Activated CD4-positive, alpha-beta T cell treated with anti-CD3 and anti-CD28 coated beads, Interleukin-2, Interleukin-4, amounts not matched to agents 100 ng/mL and 50 ng/mL, durations not matched to agents 16 hours and 8 hours (primary cell): ENCODE data around the gene TRAPPC2.
"Not testable (repeated sequence)": the region's sequence is repeated elsewhere in the genome, so short reads cannot be mapped to it uniquely, and the experiment has no call there.

ENCODE experiments used
- DNase-seq: peaks from one replicate; pipeline ENCODE4 v3.0.0-alpha.2; 2020; ENCODE audit warnings: low spot score

Gene TRAPPC2

DNA sequence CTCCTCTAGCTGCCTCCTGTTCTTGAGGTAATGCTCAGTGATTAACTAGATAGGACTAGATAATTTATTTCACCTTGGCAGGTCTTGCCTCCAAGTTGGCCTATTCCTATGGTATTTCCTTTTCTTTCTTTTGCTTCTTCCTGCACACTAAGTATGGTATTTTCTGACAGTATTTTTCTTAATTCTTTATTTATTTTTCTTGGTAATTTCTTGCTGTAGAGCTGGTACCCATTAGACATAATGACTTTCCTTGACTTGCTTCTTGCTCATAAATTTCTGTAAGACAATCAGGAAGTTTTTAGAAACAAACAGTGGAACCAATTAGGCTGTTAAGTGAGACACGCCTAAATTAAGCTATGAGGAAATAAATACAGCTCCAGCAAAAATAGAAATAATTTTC is 36.0 kb downstream of the TRAPPC2 start:
- DNase-seq, result no peak

DNA sequence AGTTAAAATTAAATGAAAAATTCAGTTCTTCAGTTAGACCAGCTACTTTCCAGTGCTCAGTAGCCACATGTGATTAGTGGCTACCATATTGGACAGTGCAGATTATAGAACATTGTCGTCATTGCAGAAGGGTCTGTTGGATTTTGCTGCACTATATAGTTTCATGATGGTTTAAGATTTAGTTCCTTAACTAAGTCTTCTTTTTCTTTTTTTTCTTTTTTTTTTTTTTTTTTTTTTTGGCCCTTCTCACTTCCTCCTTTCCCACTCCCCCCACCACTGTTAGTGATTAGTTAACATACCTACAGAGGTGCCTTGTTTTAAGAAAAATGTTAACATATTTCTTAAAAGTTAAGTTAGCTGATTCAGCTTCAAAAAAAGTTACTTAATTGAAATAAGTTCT is 36.4 kb downstream of the TRAPPC2 start:
- DNase-seq, result no peak

DNA sequence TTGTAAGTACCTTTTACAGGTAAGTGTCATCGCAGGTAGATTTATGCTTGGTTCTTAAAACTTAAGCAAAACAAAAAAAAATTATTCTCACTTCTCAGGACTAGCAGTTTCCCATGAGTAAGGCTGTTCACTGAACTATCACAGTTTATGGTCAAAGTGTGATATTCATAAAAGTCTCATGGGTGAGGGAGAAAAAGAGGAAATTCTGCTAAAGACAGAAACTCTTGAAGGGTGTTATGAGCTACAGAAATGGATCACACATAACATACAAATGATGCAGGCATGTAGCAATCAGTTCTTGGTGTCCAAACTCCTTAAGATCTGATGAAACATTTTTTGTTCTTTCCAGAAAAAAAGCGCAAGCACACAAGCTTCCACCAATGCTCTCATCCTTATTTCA is 37.0 kb downstream of the TRAPPC2 start:
- DNase-seq, result no peak

DNA sequence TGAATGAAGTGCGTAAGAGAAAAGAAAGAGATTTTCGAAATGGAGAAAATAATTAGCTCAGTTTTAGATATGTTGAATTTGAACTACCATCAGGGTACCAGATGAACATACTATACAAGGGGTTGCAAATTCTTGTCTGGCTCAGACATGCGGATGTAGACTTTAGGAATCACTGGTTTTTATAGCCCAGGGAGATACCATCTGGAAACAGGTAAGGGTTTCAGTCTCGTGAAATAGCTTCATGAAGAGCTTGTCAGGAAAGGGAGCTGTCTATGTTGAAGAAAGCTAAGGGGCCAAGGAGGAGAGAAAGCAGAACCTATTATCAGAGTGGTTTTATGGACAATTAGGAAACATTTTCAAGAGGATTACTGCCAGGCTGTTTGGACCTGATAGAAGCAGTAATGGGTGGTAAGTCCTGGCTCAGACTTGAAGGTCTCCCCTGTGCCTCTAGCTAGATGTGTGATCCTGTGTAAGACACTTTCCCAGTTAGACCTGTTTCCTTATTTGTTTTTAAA is 38.8 kb downstream of the TRAPPC2 start:
- DNase-seq, result no peak

DNA sequence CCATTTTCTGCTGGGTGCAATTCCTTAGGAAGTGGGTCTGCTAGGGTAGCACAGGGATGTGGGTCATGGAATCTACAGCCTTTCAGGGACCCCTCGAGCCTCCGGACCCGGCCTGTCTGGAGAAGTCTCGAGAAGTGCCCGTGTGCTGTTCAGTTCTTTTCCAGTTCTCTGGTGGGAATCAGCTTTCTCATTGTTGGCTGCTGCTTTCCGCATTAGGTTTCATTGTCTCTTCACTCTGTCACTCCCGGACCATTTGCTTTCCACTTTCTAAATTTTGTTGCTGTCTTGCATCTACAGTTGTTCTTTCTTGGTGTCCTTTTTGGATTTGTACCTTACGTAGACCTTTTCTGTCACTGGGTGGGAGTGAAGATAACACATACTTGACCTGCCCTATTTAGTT is 39.4 kb downstream of the TRAPPC2 start:
- no peak for DNase-seq

DNA sequence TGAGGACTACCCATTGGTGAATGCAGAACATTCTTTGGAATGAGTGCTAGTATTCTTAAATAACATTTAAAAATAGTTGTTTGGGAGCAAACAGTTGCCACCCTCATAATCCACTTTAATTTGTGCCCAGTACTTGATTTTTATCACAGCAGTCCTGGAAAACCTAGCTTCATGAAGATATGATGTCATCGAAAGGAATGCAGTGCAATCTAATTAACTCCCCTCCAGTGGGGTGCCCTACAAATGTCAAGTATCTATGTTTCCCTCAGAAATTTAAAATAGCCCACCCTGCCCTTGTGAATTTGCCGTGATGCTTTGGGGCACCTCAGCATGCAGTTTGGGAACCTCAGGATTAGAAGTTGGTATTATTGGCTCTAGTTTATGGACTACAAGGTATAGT is 40.1 kb downstream of the TRAPPC2 start:
- no peak for DNase-seq

DNA sequence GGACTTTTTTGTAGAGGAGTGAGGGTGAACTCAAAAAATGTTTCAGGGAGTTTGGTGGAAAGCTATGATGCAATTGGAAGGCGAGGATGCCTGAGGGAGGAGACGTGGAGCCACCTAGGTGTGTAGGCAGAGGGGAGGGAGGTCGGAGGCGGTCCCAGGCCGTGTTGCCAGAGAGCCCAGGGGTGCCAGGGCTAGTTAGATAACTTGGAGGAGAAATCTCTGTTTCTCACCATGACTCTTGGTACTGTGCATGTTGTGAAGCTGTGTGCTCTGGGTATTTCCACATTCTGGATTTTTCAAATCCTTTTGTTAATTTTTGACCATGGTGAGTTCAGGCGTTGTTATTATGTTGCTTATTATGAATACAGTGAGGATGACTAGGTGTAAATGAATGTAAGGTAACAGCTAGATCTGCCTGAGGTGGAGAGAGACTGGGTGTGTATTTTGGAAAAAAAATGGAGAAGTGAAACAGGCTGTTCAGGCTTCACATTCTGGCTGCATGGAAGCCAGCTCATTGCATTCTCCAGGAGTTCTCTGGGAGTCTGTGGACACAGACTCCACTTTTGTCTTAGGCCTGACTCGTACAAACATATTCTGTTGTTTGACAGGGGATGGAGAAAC is 41.0 kb downstream of the TRAPPC2 start:
- DNase-seq, result no peak

DNA sequence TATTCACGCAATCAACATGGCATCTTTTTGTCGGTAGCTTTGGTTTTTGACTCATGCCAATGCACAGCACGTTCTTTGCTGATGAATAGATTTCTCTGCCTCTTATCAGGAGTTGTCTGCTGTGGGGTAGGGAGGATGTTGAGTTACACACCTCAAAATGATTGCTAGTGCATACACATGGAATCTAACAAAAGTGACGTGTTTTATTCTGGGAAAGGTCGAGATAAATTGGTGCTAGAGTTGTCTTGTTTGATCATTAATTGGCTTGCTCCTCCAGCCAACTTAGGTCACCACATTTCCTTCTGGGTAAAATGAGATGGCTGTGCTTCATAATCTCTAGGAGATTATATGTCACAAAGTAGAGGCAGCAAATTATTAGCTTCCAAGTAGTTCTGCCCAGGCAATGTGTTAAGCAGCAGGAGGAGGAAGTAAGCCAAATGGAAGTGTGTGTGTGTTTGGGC is 41.6 kb downstream of the TRAPPC2 start:
- no peak for DNase-seq

DNA sequence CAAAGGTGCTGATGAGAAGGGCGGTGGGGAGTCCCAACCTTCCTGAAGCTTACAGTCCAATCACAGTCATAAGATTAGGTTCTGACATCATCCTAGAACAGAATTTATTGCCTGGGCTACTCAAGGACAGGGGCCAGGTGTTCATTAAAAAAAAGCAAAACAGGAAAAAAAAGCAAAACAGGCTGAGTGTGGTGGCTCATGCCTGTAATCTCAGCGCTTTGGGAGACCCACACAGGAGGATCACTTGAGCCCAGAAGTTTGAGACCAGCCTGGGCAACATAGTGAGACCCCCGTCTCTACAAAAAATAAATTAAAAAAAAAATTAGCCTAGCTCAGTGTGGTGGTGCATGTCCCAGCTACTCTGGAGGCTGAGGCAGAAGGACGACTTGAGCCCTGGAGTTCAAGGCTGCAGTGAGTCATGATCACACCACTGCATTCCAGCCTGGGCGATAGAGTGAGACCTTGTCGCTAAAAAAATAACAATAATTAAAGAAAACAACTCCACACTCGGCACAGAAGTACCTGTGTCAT is 42.5 kb downstream of the TRAPPC2 start:
- no peak for DNase-seq

DNA sequence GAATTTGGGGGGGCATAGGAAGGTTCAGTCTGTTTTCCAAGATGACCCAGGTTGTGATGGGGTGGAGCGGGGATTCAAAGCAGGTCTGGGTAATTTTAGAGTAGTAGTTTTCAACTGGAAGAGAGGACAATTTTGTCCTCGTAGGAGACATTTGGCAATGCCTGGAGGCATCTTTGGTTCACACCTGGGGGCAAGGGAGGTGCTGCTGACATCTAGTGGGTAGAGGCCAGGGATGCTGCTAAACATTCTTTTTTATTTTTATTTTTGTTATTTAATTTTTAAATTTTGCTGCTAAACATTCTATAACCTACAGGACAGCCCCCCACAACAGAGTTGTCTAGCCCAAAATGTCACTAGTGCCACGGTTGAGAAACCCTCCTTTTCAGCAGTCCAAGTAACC is 43.6 kb downstream of the TRAPPC2 start:
- no peak for DNase-seq

DNA sequence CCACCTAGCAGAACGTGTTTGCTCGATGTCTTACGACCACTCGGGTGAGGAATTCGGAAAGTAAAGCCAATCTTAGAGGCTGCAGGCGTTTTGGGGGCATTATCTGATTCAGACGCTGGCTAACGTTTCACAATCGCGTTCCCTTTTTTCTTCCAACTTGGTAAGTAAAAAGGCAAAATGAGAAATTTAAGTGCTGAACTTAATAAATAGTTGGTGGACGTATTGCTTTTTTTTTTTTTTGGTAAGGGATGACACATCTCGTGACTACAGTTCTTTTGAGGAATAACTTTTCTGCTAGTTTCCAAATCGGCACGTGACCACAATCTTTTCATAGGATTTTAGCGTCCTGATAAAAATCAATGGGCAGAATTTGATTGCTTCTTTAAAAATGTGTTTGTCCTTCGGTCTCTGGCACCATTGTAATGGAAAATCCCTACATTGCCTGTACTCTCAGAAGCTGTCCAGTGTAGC is 44.6 kb downstream of the TRAPPC2 start:
- DNase-seq, result no peak

DNA sequence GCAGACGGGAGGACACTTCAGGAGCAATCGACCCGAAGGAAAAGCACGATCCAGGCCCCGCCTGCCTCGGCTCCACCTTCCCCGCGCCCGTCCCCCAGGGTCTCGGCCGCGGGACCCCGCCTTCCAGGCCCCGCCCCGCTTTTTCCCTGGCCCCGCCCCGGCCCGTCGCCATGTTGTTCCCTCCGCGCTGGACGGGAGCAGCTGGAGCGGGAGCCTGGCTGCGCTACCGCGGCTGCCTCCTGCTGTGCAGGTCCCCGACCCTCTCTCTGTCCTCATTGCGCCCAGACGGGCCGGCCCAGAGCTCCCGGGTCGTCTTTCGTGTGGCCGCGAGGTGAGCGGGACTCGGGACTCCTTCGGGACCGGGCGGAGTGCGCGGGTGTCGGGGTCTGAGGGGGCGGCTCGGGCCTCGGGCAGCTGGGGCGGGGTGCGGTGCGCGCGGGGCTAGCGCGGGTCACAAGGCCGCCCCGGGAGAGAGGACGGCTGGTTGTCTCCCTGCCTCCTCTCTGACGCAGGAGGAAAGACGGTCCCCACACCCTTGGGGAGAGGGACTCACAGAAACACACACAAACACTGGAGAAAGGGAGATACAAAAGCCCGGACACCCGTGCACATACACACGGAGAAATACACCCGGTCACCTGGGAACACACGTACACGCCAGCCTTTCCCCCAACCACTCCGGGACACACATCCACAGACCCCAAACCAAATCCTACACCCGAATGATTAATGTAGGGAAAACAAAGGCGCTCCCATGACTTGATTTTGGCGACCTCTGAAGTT is 45.3 kb downstream of the TRAPPC2 start, which contains the start of gene RAB9A:
Gene RAB9A (plus strand): TSS at position 171 of the 783 bp plus-strand sequence. CDS start 19,619 bp downstream, outside the sequence.
- DNase-seq, result peak; percentile 81

DNA sequence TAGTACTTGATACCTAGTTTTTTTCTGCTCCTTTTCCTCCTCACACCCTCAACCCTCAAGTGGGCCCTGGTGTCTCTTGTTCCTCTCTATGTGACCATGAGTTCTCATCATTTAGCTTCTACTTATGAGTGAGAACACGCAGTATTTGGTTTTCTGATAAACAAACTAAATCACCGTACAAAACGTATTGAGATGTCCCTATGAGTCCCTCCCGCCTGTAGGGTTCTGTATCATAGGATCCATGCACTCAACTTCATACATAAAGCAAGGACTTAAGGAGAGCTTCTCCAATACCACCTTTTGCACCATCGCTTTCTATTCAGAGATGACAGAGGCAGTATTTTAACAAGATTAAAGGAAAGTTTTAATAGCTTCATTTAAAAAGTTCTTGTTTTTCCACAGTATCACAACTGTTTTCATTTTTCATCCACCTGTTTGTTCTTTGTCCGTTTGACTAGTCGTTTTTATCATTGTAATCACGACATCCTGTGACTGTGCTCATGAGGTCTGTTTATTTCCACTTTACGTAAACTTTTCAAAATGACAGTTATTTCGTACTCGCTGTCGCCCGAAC is 45.9 kb downstream of the TRAPPC2 start:
- DNase-seq, result no peak

DNA sequence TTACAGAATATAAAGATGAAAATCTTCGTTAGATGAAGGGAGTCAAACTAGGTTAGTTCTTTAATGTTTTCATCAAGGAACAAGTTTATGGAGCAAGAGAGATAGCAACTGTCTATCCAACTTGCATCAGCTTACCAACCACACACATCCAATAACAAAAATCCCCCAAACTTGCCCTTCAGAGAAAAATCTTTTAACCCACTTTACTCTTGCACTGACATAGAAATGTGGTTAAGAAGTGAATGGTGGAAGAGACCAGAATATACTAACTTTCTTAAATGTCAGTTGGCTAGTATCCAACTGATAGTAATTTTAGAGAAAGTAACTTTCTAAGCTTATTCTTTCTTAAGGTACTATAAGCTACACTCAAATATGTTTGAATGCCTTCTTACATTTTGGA is 47.2 kb downstream of the TRAPPC2 start:
- DNase-seq, result no peak

DNA sequence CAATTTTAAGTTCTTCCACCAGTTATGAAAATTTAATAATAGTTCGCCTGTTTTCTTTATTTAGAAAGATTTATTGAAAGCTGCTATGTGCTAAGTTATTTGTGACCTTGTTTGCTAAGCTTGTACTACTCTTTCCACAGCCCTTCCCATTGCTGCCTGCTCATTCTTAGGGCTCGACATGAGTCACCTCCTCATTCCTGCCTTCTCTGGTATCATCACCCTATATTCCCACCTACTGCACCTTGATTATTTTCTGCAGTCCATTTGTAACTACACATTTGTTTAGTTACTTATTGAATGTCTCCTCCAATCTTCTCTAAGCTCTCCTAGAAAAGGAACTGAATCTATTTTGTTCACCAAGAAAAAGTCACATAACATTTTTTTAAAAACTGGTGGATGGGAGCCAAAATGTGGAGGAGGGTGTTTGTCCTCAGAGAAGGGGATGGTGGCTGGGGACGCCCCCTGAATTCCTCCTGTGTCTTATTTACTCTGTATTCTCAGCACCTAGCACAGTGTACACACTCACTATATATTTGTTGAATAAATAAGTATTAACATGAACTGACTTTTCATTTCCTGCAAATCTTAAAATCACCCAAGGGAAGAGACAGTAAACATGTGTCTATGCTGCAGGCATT is 49.2 kb downstream of the TRAPPC2 start:
- DNase-seq, result no peak

DNA sequence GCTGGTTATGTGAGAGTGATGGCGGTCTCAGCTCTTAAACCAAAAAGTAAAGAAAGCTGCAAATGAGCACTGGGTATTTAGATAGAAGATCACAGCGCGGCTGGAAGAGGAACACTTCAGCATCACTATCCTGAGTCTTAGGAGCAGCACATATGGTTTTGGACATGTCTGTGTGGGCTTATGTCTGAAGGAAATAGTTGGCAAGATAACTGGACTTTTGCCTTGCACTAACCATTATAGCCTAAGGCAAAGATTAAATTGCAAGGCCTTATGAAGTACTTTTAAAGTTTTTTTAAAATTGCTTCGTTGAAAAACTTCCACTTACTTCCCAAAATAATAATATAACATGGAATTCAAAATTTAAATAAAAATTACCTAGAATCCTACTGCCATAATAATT is 50.1 kb downstream of the TRAPPC2 start:
- no peak for DNase-seq

DNA sequence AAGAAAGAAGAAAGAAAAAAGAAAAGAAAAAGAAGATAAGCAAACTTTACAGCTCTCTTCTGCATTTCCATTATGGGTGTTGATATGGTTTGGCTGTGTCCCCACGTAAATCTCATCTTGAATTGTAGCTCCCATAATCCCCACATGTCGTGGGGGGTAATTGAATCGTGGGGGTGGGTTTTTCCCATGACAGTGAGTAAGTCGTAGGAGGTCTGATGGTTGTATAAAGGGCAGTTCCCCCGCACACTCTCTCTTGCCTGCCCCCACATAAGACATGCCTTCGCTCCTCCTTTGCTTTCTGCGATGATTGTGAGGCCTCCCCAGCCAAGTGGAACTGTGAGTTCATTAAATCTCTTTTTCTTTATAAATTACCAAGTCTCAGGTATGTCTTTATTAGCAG is 52.8 kb downstream of the TRAPPC2 start:
- no peak for DNase-seq

DNA sequence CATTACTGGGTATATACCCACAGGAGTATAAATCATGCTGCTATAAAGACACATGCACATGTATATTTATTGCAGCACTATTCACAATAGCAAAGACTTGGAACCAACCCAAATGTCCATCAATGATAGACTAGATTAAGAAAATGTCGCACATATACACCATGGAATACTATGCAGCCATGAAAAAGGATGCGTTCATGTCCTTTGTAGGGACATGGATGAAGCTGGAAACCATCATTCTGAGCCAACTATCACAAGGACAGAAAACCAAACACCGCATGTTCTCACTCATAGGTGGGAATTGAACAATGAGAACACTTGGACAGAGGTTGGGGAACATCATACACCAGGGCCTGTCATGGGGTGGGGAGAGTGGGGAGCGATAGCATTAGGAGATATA is 54.7 kb downstream of the TRAPPC2 start:
- not testable (repeated sequence) for DNase-seq

DNA sequence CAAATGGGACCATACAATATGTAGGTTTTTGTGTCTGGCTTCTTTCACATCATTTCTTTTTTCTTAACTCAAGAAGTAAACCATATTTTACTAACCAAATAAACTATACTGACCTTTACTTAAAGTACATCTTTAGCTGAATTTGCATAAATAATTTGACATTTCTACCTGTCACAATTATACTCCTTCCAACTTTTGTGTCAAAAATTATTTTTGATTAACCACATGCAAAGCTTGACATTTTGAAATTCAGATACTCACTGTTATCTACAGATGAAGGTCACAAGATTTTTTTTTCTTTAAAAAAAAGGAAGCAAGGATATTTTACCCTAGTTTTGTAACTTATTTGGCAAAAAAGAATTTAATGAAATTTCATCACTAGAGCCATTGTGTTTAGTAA is 57.5 kb downstream of the TRAPPC2 start:
- no peak for DNase-seq

DNA sequence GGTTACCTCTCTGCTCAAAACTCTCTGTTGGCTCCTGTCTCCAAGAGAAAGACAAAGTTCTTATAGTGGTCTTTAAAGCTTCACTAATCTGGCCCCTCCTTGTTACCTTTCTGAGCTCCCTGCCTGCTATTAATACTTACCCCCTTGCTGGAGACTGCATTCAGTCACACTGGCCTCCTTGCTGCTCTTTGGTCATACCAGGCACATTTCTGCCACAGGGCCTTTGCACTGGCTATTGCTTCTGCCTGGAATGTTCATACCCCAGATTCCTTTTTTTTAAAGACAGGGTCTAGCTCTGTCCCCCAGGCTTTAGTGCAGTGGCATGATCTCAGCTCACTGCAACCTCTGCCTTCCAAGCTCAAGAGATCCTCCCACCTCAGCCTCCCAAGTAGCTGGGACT is 61.4 kb downstream of the TRAPPC2 start:
- DNase-seq, result no peak

DNA sequence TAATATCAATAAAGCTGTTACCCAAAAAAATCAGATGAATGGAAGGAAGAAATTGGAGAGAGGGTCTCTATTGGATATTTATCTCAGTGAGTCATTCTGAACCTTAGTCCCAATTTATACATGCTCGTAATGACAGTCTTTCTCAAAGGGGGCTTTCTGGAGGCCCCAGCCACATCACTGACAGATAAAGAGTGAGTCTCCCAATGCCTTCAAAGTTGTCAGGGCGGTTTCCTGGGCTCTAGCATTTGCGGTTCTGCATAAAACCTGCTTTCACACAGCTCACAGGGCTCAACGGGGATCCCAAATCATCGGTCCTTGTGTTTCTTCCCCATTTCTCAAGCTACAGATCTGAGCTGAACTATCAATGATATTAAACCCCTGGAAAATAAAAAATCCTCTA is 64.2 kb downstream of the TRAPPC2 start:
- DNase-seq, result no peak

DNA sequence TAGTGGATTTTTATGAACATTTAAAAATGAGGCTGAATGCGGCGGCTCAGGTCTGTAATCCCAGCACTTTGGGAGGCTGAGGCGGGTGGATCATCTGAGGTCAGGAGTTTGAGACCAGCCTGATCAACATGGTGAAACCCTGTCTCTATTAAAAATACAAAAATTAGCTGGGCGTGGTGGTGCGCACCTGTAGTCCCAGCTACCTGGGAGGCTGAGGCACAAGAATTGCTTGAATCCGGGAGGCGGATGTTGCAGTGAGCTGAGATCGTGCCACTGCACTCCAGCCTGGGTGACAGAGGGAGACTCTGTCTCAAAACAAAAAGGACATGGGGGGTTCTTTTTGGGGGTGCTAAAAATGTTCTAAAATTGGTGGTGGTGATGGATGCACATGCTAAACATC is 64.7 kb downstream of the TRAPPC2 start:
- DNase-seq, result not testable (repeated sequence)
